Endothelial cell of umbilical vein (primary cell): ENCODE data around the gene EP400. TPM values are rescaled to one million over a fixed set of nuclear protein-coding genes. Genes with fewer than 3 reads are reported as not detected.

Experiments
- BruUV-seq: library from RNA; stranded (reverse); fragments of 400-500 nt; replicated peaks from 2 replicates; lab custom pipeline; 2021; lab: Mats Ljungman, UMichigan
- CTCF ChIA-PET: fragments of 300-600, 350-600 bp; sonication (Branson Sonifier 250); formaldehyde crosslinking; loops from one replicate; lab custom pipeline; 2021; ENCODE audit warnings: antibody characterized with exemption, inconsistent platforms; lab: Charles Lee
- POLR2A ChIA-PET: fragments of 300-600, 350-600 bp; sonication (Branson Sonifier 250); formaldehyde crosslinking; loops from one replicate; lab custom pipeline; 2021; ENCODE audit warnings: antibody characterized with exemption, inconsistent platforms; lab: Charles Lee
- DNase-seq: peaks from one replicate; pipeline ENCODE4 v3.0.0-alpha.2; 2011; ENCODE audit warnings: low read depth, low spot score
- FAIRE-seq: peaks from 2 replicates; lab custom pipeline; 2011; peaks lifted over from hg19 to GRCh38; lab: Jason Lieb, UNC
- H2AFZ ChIP-seq: 2 replicates; pipeline ENCODE4 v1.6.0; 2012; ENCODE audit warnings: low read depth, low read length, control low read depth, inconsistent platforms
- H3K27ac ChIP-seq: 2 replicates; pipeline ENCODE4 v1.5.1; 2011; ENCODE audit warnings: low read depth, mild to moderate bottlenecking, control low read depth, low read length, moderate library complexity; ENCODE audit not compliant: insufficient read depth
- H3K27me3 ChIP-seq, 2 experiments: 2 replicates each; pipeline versions ENCODE4 v1.6.0 to v1.6.1; 2011; ENCODE audit warnings: low read length in 2 of 2, mixed read lengths in 1 of 2; ENCODE audit not compliant: control insufficient read depth in 2 of 2, insufficient read depth in 2 of 2
- H3K36me3 ChIP-seq, 2 experiments: 2 replicates in 1 of 2; 3 replicates in 1 of 2; pipeline ENCODE4 v1.5.1; 2011; ENCODE audit warnings: low read length in 2 of 2, mild to moderate bottlenecking in 1 of 2, moderate library complexity in 1 of 2; ENCODE audit not compliant: control insufficient read depth in 2 of 2, insufficient read depth in 2 of 2; ENCODE audit errors: extremely low read depth in 1 of 2
- H3K4me1 ChIP-seq: 3 replicates; pipeline ENCODE4 v1.5.1; 2011; ENCODE audit warnings: mild to moderate bottlenecking, low read length; ENCODE audit not compliant: control insufficient read depth, insufficient read depth; ENCODE audit errors: extremely low read depth
- H3K4me2 ChIP-seq: 2 replicates; pipeline ENCODE4 v1.6.1; 2011; ENCODE audit warnings: low read length, control low read depth, mixed read lengths; ENCODE audit not compliant: insufficient read depth
- H3K4me3 ChIP-seq, 3 experiments: fragments of 200-600 bp in 1 of 3; sonication (generic), shearing (Covaris generic) in 1 of 3; replicated peaks in 1 of 3; 2 replicates each; pipeline ENCODE4 v1.5.1; 2011 to 2016; ENCODE audit warnings: control low read depth in 3 of 3, low read length in 3 of 3, mild to moderate bottlenecking in 2 of 3, inconsistent platforms in 1 of 3, low read depth in 1 of 3, moderate library complexity in 1 of 3; ENCODE audit not compliant: insufficient read depth in 1 of 3
- H3K79me2 ChIP-seq: 2 replicates; pipeline ENCODE4 v1.6.0; 2012; ENCODE audit warnings: low read length, inconsistent platforms; ENCODE audit not compliant: control insufficient read depth, insufficient read depth
- H3K9ac ChIP-seq: replicated peaks from 2 replicates; pipeline ENCODE3; 2011; ENCODE audit warnings: low read length, control low read depth; ENCODE audit not compliant: insufficient read depth; ENCODE audit errors: extremely low read depth
- H3K9me1 ChIP-seq: replicated peaks from 3 replicates; pipeline ENCODE4 v1.6.0; 2011; ENCODE audit warnings: mild to moderate bottlenecking, low read length; ENCODE audit not compliant: control insufficient read depth, insufficient read depth; ENCODE audit errors: extremely low read depth
- H3K9me3 ChIP-seq: replicated peaks from 2 replicates; pipeline ENCODE4 v1.5.1; 2012; ENCODE audit warnings: low read length, inconsistent platforms; ENCODE audit not compliant: control insufficient read depth, insufficient read depth
- H4K20me1 ChIP-seq: replicated peaks from 2 replicates; pipeline ENCODE3; 2011; ENCODE audit warnings: mild to moderate bottlenecking, low read length; ENCODE audit not compliant: control insufficient read depth, insufficient read depth; ENCODE audit errors: extremely low read depth
- CTCF ChIP-seq, 2 donors: IDR thresholded peaks; 1 replicate in 1 of 2; 2 replicates in 1 of 2; pipeline ENCODE4 v1.5.1; 2011; ENCODE audit warnings: low read length in 2 of 2, mild to moderate bottlenecking in 2 of 2, moderate library complexity in 2 of 2, control low read depth in 1 of 2, inconsistent platforms in 1 of 2, low read depth in 1 of 2; ENCODE audit not compliant: insufficient read depth in 1 of 2; ENCODE audit errors: extremely low read depth in 1 of 2
- EZH2 ChIP-seq: IDR thresholded peaks from 2 replicates; pipeline ENCODE4 v1.6.1; 2012; ENCODE audit warnings: borderline replicate concordance, low read depth, mild to moderate bottlenecking, moderate library complexity, low read length, inconsistent platforms; ENCODE audit not compliant: severe bottlenecking
- FOS ChIP-seq: IDR thresholded peaks from 2 replicates; pipeline ENCODE4 v1.6.1; 2011; ENCODE audit warnings: mild to moderate bottlenecking, low read length, moderate library complexity, borderline replicate concordance; ENCODE audit not compliant: insufficient read depth
- GATA2 ChIP-seq: IDR thresholded peaks from 2 replicates; pipeline ENCODE4 v1.7.0; 2011; ENCODE audit warnings: low read depth, mild to moderate bottlenecking, moderate library complexity, mixed read lengths, low read length; ENCODE audit not compliant: insufficient read length, insufficient read depth
- JUN ChIP-seq: IDR thresholded peaks from 2 replicates; pipeline ENCODE4 v1.6.1; 2011; ENCODE audit warnings: borderline replicate concordance, low read depth; ENCODE audit not compliant: insufficient read length, insufficient read depth
- MAX ChIP-seq: IDR thresholded peaks from 2 replicates; pipeline ENCODE4 v1.6.1; 2011; ENCODE audit not compliant: insufficient read depth, insufficient read length
- MYC ChIP-seq: IDR thresholded peaks from one replicate; pipeline ENCODE4 v1.6.1; 2011; ENCODE audit warnings: mild to moderate bottlenecking, low read depth, low read length
- POLR2A ChIP-seq: IDR thresholded peaks from 2 replicates; pipeline ENCODE4 v1.6.1; 2012; ENCODE audit warnings: low read depth, mild to moderate bottlenecking, control low read depth, low read length
- POLR2AphosphoS5 ChIP-seq: IDR thresholded peaks from 2 replicates; pipeline ENCODE4 v1.6.1; 2012; ENCODE audit warnings: low read depth, mild to moderate bottlenecking, control low read depth, low read length, moderate library complexity; ENCODE audit not compliant: insufficient read depth
- dilution Hi-C: fragments of 300-500 bp; cut with MboI; formaldehyde crosslinking; loops from one replicate; pipeline ENCODE4 v1.15.0; 2019; ENCODE audit warnings: low sequenced_read_pairs; ENCODE audit not compliant: extremely low pct_ligation_motif_present
- intact Hi-C: fragments of 100-400 bp; cut with micrococcal nuclease; formaldehyde crosslinking; loops from one replicate; pipeline ENCODE4 v1.10.0; 2022
- polyA plus RNA-seq, 4 experiments: library from polyadenylated mRNA; depleted of rRNA in 3 of 4; stranded (reverse) in 3 of 4; unstranded in 1 of 4; fragments of >200 nt; gene quantifications; 2 replicates each; pipeline versions ENCODE4 v1.2.1 to v1.2.3, GENCODE V29; 2011 to 2012; ENCODE audit warnings: missing spikeins in 1 of 4
- total RNA-seq: library from RNA; stranded (reverse); gene quantifications from 2 replicates; pipeline ENCODE4 v1.2.3, GENCODE V29; 2021

EP400 gene
- total and polyA plus RNA-seq, 2 donors (not counting 3 experiments of a cell fraction or from before 2014, with no cell fraction given) = 9.0 to 57.7 TPM

- H4K20me1 ChIP-seq = no peaks in the 10 kb centered on the region
- CTCF ChIA-PET = no interaction called here
- TF ChIP-seq FOS = no peak
- no peak for TF ChIP-seq JUN
- no peak overlapping the region for H3K9ac ChIP-seq
- H3K27me3 ChIP-seq = no peaks in the 10 kb centered on the region
- no peaks in the 10 kb centered on the region for H3K9me1 ChIP-seq
- no peaks in the 10 kb centered on the region for H3K79me2 ChIP-seq
- H3K4me3 ChIP-seq = no peak overlapping the region
- no TSS peak for BruUV-seq
- no peak overlapping the region for H3K4me2 ChIP-seq
- no peaks in the 10 kb centered on the region for H3K9me3 ChIP-seq
- POLR2A ChIA-PET = no interaction called here
- no peak overlapping the region for H2AFZ ChIP-seq
- peaks cover 2 to 26% of the 10 kb centered on the region in 2 experiments for H3K36me3 ChIP-seq
- H3K4me1 ChIP-seq = no peaks in the 10 kb centered on the region
- dilution Hi-C loops = no loop called here
- H3K27ac ChIP-seq = no peak overlapping the region
- DNase-seq = no peak
- intact Hi-C loops = no loop called here
- no peak for FAIRE-seq
Measured at GRCh38 chr12:132043770-132044467, 94.2 kb downstream of the EP400 start.

GRCh38 chr12:132044661-132045412, 95.1 kb downstream of the EP400 start:
- ChIA-PET POLR2A (no interaction called here), CTCF (no interaction called here)
- no TSS peak for BruUV-seq

More at GRCh38 chr12:132044661-132045412, 95.1 kb downstream of the EP400 start:
- Histone ChIP-seq H3K36me3 (peaks cover 3 to 30% of the 10 kb centered on the region in 2 experiments), H3K9me1 (no peaks in the 10 kb centered on the region), H3K4me1 (no peaks in the 10 kb centered on the region), H3K4me2 (no peak overlapping the region), H4K20me1 (no peaks in the 10 kb centered on the region), H2AFZ (no peak overlapping the region), H3K4me3 (no peak overlapping the region), H3K79me2 (peaks cover 2% of the 10 kb centered on the region), H3K27me3 (no peaks in the 10 kb centered on the region), H3K9me3 (no peaks in the 10 kb centered on the region), H3K9ac (no peak overlapping the region), H3K27ac (no peak overlapping the region)
- intact Hi-C loops (no loop called here), dilution Hi-C loops (no loop called here)
- FAIRE-seq (no peak), DNase-seq (no peak)
- TF ChIP-seq MYC (no peak), CTCF (IDR thresholded peaks at IDR 0.05; ENCODE audit: extremely low read depth in 1 of 2, insufficient read depth in 1 of 2, low read depth in 1 of 2, low read length in 2 of 2) (no peak), FOS (no peak), POLR2AphosphoS5 (no peak), GATA2 (no peak), MAX (no peak), JUN (no peak), POLR2A (no peak), EZH2 (no peak)
